Glomerular visceral epithelial cell (primary cell): Measurements from ENCODE around the gene KCNMA1.

Source experiments
- DNase-seq: peaks from one replicate; pipeline ENCODE4 v3.0.0-alpha.2; 2016; ENCODE audit errors: extremely low spot score

Gene KCNMA1

DNA sequence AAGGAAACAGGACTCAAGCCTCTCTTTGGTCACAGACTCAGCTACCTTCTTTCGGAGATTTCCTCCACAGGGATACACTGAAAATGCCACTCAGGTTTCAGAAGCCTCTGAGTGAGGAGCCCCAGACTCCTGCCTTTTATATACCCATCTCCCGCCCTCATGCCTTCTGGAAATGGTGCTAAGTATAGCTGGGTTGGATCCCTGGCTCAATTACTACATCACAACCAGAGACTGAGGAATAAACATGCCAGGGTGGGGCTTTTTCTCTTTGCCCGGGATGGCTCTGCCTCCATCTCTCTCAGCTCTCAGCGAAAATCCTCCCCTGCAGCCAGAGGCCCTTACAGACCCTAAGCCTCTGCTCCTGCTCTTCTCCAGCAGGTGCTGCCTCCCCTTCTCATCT lies 299.5 kb downstream of the KCNMA1 start:
- DNase-seq, result no peak

DNA sequence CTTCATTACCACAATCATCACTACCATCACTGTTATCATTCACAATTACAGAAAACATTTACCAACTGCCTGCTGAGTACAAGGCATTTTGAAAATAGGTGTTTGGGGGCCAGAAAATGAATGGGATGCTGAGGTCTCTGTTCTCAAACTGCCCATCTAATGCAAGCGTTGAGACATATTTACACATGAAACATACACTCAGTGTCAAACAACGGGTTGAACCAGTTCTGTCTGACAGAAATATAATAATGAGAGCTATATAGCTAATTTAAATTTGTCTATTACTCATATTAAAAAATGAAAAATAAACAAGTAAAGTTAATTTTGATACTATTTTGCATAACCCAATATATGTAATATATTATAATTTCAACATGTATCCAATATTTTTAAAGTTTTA lies 303.1 kb downstream of the KCNMA1 start:
- no peak for DNase-seq

DNA sequence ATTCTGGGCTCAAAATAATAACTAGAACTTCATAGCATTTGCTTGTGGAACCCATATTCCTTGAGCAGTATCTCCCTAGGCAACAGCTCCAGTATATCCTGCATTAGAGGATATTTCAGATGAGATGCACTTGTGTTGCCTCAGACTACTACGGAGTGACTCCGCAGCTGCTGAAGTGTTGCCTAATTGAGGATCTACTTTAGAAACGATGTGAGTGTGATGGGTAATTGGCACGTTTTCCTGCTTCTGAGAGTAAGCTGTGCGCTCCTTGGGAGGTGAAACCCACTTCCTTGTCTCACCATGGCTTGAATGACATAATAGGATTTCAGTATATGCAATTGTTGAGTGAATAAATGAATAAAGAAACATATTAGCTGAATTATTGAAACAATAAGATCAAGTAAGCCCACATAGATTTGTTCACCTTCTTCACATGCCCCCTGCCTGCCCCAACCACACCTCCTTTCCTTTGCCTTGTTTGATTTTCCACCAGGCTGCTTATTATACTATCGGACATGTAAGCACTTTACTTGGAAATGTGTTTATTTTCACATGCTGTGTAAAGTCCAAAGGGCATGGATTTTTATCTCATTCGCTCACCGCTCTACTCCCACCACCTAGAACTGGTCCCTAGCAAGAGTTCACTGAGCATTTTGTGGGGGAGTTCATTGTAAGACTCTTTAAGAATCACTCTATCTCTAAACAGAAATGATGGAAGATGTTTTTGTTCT lies 303.8 kb downstream of the KCNMA1 start:
- peak; percentile 48 for DNase-seq

DNA sequence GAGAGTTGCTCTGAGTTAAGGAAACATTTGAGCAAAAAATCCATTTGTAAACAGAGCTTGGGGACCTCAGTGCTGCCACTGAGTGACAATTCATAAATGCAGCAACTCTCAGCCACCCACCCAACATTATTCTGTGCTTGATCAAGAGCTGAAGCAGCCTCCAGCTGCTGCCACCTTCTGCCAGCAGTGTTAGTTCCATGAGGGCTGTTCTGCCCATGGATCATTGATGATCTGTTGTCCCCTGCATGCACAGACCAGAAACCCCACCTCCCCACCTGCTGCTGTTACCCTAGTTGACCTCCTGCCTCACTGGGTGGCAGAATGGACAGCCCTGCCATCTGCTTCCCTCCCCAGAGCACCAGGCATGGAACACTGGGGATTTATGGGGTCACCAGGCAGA lies 305.4 kb downstream of the KCNMA1 start:
- DNase-seq, result no peak

DNA sequence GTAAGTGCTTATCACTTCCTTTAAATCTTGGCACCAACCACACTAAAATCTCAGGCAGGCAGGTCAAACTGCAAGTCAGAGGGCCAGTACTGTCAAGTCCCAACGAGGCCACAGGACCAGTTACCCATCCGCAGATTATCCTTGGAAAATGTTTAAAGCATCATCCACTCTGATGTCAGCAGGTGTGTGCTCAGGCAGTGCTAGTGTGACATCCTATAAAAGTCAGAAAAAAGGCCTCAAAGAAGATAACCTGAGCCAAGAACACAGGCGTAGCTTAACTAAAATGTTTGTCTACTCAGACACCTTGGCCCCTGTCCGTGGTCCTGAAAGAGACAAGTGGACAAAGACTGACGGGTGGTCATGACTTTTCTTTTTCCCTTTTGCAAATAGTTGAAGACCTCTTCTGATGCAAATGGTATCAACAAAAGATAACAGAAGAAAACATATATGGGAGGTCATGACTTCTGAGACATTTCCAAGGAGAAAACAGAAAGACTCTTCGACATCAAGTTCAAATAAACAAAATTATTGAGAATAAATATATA lies 309.3 kb downstream of the KCNMA1 start:
- DNase-seq, result peak; percentile 34

DNA sequence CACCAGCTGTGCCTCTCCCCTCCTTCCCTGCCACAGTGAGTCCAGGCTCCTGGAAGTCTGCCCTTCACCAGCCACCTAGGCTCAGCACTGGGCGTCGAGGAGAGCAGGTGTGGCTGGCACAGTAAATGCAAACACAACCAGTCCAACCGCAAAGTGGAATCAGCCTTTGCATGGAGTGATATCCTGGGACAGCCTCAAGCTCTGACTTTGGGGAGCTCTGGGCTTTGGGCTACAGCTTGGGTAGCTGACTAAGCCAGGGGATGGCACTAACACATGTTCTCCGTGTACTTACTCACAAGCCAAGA lies 312.4 kb downstream of the KCNMA1 start:
- no peak for DNase-seq

DNA sequence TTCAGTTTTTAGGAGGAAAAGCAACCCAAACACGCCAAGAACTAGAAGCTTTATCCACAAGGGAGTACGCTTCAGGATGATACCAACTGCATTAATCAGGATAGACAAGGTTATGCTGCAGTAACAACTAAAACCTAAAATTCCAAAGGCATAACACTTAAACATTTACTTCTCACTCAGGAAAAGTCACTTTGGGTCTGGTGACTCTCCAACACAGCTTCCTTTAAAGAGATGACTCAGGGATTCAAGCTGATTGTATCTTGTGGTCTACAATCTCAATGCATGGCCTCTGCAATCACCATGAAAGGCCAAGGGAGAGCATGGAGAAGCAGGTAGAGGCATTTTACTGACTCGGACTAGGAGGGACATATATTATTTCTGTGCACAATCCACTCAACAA lies 315.8 kb downstream of the KCNMA1 start:
- no peak for DNase-seq

DNA sequence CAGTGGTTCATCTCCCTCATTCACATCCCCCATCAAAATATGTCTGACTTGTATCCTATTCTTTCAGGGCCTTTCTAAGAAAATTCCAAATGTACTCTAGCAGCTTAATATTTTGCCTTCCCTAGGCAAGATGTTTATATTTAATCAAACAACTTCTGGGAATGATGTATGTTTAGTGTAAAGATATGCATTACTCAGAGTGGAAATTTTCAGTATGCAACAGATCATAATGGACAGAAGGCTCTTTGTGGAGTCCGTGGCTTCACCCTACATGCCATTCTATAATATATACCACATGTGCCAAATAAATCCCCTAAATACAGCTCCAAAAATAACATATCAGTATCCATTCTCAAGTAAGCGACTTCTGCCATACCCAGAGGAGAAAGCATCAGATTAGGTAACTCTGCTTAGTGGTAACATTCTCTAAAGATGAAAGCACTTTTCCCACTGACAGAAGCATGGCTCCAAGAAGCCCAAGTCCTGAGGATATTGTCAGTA lies 316.6 kb downstream of the KCNMA1 start:
- peak; percentile 69 for DNase-seq

DNA sequence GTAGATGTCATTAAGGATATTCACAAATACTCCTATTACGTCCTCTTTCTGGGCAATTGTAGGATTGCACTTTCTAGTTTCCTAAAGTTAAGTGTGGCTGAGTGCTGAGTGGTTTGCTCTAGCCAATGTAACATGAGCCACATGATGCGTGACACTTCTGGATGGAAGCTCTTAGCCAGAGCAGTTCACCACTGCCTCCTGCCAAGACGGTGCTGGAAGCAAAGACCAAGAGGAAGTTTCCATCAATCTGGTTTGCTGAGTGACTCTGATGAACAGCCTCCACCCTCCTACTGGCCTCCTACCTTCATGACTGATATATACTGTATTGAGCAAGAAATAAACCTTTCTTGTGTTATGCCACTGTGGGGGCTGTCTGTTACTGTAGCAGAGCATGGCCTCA lies 318.1 kb downstream of the KCNMA1 start:
- DNase-seq, result no peak

DNA sequence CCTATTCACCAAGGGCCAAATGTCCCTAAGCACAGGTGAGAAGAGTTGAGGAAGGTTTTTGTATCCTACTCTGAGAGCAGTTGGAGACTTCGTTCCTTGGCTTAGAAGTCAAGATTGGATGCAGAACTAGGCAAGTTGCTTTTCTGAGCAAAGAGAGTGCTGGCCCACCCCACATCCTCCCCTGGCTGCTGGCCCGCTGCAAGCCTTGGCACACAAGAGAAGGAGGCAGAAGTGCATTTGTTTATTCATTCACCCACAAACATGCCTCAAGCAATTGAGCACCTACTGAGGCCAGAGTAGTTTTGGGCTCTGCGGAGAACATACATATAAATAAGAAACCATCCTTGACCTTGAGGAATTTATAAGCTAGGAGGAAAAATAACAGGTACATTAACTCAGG lies 318.9 kb downstream of the KCNMA1 start:
- no peak for DNase-seq

DNA sequence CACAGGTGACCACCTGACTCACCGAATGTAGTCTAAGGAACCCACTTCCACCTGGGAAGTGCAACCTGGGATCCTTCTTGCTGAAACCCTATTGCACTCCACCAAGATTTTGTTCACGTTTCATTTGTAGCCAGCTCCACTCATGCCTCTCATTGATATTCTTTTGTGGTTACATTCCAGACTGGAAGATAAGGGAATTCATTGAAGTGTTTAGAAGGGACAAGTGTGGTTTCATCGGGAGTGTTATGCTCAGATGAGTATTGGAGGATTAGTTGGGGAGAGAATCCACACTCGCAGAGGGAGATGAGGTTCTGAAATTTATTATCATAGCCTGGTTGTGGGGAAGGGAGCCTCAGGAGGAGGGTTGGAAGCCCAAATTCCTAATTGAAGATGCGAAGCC lies 320.4 kb downstream of the KCNMA1 start:
- DNase-seq, result peak; percentile 58

DNA sequence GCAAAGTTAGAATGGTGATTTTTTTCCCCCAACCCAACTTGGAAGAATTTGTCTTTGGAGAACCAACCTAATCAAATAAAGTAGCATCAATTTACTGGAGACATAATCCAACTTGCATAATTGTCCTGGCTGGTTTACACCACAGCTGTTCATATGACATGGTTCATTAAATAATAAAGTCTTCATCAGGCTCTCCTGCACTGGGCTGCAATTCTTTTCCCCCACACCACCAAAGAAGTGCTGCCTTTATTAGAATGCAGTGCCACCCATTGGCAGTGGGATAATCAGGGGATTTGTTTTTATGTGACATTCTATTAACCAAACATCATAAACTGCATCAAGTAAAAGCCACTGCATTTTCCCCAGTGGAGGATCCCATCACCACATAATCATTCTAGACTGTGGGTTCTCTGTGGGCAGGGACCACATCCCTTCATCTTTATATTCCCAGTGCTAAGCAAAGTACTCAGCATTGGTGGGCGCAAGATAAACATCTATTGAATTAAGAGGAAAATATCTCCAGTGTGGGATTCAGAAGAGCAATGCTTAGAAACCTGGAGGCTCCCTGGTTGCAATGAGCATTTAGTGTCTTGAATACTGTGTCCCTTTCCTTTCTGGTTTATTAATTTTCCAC lies 322.0 kb downstream of the KCNMA1 start:
- DNase-seq, result no peak

DNA sequence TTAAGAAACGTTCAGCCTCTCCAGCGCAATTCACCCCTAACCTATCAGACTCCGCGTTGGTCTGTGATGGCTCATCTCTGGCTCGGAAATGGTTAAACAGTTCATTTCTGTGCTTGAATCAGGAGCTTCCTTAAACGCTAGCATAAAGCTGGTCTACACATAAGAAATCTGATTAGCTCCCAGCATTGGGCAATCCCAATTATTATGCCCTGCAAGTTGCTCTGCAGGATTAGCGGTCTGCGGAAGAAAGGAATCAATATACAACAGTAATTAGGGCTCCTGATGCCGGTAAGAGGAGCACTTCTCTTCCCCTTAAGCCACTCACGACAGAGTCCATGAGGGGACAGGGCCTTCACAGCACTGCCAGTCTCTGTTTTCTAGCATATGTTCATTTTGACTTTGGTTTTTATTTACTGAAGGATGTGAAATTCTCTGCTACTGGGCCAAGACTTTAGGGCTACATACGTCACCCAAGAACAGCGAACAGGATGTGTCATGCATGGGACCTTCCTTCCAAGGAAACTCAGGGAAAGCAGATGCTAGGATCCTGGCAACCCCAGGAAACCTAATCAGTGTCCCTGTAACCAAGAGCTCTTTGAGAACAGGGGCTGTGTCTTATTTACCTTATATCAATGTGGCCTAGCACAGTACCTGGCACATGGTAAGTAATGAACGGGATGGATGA lies 324.4 kb downstream of the KCNMA1 start:
- DNase-seq, result no peak

DNA sequence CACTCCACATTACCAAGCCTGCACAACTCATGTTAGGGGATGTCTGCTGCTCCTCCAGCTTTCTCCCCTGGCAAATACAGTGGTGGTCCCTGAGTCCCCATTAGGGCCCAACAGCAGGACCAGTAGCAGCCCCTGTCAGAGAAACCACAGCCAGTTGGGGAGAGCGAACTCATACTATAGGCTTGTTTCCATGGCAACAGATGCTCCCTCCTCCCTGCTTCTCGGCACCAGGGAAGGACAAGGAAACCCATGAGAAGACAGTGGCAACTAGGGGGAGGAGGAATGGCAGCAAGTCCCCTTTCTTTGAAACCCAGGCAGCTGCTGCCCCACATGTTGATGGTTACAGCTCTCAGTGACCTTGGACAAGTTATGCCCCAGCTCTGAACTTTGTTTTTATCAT lies 326.4 kb downstream of the KCNMA1 start:
- no peak for DNase-seq

DNA sequence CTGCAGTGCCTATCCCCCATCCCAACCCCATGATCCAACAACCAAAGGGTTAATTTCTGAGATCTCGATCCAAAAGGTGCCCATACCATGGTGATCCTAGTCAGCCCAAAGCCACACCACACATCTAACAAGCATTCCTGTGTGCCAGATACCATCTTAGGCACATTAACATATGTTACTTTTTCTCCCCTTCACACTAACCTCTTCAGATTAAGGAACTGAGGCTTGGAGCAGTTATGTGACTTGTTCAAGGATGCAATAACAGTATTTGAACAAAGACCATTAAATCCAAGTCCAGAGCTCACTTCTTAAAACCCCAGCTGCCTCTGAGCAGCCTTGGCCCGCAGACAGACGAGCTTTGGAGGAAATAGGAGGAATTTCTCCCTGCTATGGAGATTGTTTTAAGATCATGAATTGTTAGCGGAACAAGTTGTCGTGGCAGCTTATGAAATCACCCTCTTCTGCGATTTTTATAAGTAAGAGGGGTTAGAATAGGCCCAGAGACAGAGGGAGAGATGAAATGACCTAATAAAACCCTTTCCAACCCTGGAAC lies 327.2 kb downstream of the KCNMA1 start:
- DNase-seq, result no peak

DNA sequence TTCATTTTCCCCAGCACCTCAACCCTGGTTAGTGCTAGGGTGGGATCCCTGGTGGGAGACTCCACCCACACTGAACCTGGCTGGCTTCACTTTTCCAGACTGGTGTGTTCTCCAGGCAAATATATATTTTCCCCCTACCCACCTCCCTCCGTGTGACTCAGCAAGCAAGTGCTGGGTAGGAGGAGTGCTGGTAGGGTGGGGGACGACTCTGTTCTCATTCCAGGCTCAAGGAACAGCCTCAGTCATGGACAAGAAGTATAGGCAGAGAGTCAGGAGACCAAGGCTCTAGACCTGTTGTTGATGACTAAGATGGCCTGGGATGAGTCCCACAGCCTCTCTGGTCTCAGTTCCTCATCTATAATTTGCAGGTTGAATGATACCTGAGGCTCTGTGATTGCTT lies 328.1 kb downstream of the KCNMA1 start:
- no peak for DNase-seq

DNA sequence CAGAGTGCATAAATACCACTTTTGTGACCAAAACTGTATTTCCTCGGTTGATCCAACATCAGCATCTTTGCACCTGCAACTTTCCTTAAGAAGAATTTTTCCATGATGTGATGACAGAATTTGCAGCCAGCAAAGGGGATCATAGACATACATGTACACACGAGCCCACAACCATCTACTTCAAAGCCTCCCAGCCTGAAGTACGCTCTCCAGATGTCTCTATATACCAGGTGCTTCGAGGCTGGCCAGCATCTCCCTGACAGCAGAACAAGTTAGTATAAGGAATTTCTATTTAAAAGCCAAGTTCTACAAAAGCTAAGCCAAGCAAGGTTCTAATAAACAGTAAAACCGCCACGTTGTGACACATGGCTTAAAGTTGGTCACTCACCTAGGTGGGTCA lies 328.5 kb downstream of the KCNMA1 start:
- DNase-seq, result no peak

DNA sequence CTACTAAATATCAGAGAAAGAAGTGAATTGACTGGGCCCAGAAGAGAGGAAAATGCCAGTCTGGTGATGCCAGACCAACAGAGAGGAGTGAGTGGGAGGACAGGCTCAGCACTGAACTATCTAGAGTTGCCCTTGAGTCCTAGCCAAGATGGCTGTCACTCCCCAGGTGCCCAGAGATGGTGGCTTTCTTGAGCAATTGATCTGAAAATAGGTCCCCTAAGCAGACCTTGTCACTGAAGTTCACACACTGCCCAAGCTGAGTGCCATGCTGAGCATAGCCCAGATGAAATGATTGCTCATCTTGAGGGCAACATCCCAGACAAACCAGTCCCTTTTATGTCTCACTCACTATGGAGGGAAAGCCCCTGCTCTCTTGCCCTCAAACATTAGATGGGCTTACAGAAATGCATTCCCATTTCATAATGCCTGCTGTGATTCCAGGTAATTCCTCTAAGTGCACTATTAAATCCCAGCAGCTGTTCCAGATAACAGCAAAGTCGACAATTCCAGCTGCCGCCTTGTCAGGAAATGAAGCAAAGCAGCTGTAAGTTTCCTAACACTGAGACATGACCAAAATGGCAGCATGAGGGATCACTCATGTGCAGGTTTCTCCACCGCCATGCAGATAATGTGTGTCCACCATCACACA lies 329.4 kb downstream of the KCNMA1 start:
- no peak for DNase-seq

DNA sequence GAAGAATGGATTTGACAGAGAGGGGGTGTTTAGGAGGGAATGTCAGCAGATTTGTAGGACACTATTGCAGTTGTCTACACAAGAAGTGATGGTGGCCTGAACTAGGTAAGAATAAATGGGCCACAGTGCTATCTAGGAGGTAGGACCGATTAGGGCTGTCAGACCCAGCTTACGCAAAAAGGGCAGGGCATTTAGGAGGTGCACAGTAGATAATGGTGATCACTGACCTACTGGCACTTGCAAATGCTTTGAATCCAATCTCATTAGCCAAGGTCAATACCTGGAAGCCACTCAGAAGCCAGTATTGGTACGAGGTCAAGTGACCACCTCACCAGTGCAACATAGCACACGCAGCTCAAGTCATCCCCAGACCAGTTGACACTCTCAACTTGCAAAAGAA lies 330.9 kb downstream of the KCNMA1 start:
- no peak for DNase-seq

DNA sequence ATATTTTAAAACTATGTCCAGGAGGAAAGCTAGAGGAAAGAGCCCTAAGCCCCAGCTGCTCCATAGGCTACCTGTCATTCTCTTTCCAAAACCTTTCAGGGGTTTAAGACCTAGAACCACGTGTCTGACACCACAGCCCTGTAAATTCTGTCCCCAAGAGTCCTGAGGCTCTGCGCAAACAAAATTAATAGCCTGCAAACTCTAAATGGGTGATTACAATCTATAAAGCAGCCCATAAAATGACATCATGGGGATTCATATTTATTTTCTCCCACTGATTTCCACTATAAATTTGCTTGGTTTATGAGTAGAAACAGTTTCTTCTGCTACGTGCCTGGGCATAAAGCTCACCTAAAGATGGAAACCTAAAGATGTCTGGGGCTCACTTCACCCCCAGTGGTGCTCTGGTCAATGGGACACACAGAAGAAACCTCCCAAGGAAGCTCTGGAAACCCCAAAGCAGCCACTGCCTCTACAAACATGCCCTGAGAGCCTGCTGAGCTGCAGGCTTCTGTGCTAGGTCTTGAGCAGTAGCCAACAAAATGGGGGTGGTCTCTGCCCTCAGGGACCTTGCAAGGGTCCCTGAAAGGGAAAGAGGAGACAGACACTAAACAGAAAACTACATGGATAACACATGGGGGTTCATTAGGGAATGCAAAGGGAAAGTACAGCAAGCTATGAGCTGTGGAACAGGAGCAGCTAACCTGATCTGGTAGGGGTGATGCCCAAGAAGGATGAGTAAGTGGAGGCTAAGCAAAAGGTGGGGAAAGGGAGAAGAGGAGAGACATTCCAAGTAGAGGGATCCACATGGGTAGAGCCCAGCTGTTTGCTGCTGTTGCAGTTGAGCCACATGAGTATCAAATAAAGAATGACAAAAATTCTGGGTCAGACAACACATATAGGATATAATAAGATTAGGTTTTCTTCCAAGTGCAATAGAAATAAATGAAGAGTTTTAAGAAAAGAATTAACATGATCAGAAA lies 331.7 kb downstream of the KCNMA1 start:
- no peak for DNase-seq

DNA sequence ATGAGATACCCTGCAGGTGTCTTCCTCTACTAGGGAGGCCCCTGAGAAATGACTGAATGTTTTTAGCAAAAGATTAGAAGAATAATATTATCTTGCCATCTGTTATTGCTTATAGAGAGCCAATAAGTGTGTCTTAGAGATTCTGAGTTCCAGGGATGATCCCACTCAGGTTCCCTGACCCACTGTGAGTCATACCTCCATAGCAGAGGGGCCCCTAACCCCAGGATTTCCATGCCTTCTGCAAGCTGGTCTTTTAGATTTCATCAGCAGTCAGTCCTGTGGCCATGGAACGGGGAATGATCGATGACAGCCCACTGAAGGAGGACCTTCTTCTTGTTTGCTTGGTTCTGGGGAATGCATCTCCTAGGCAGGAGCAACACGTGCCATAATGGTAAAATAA lies 333.4 kb downstream of the KCNMA1 start:
- DNase-seq, result no peak
